Breast epithelium (tissue), 4 donors: ENCODE measurements around the gene ELMO3. TPM values are rescaled to one million over a fixed set of nuclear protein-coding genes. Genes with fewer than 3 reads are reported as not detected.

Experiments used
- DNase-seq, 2 donors: peaks; one replicate each; pipeline ENCODE4 v3.0.0-alpha.2; 2019; ENCODE audit warnings: low spot score in 2 of 2
- H3K27ac ChIP-seq, 2 donors: fragments of 200-600 bp; sonication (generic) in 1 of 2; one replicate each; pipeline ENCODE4 v1.5.1; 2016 to 2019; ENCODE audit warnings: mild to moderate bottlenecking in 1 of 2
- H3K27me3 ChIP-seq, 2 donors: fragments of 200-600 bp; sonication (generic) in 1 of 2; one replicate each; pipeline versions ENCODE4 v1.5.1 to v1.6.0; 2017 to 2019; ENCODE audit warnings: control low read depth in 1 of 2, mild to moderate bottlenecking in 1 of 2
- H3K36me3 ChIP-seq: fragments of 200-600 bp; one replicate; pipeline ENCODE4 v1.5.1; 2019
- H3K4me1 ChIP-seq, 2 donors: fragments of 200-600 bp; sonication (generic); one replicate each; pipeline ENCODE4 v1.5.1; 2016 to 2019; ENCODE audit warnings: control low read depth in 1 of 2
- H3K4me3 ChIP-seq, 3 donors: fragments of 200-600 bp; sonication (generic); 1 replicate in 2 of 3; 2 replicates in 1 of 3; pipeline ENCODE4 v1.5.1; 2016 to 2019; ENCODE audit warnings: mild to moderate bottlenecking in 3 of 3, moderate library complexity in 2 of 3
- H3K9me3 ChIP-seq, 2 donors: fragments of 200-600 bp; sonication (generic) in 1 of 2; one replicate each; pipeline ENCODE4 v1.5.1; 2016 to 2019; ENCODE audit warnings: control low read depth in 1 of 2
- CTCF ChIP-seq, 3 donors: fragments of 450-650 bp; IDR thresholded peaks; one replicate each; pipeline ENCODE4 v1.5.1; 2016 to 2017; ENCODE audit warnings: antibody characterized with exemption in 3 of 3, mild to moderate bottlenecking in 3 of 3, moderate library complexity in 3 of 3
- POLR2A ChIP-seq: fragments of 450-650 bp; IDR thresholded peaks from one replicate; pipeline ENCODE4 v1.6.1; 2016; ENCODE audit warnings: antibody characterized with exemption, mild to moderate bottlenecking, moderate library complexity
- POLR2AphosphoS5 ChIP-seq, 3 donors: sonication (generic); formaldehyde crosslinking; IDR thresholded peaks; one replicate each; pipeline ENCODE4 v1.6.1; 2017; ENCODE audit warnings: antibody characterized with exemption in 3 of 3
- intact Hi-C: fragments of 100-400 bp; cut with DNase I; formaldehyde crosslinking; loops from one replicate; pipeline ENCODE4 v1.15.1; 2023; ENCODE audit warnings: low total_unique reads
- total RNA-seq, 3 donors: library from RNA; depleted of rRNA; stranded (reverse); fragments of >200 nt; gene quantifications; one replicate each; pipeline ENCODE4 v1.1.0, GENCODE V29; 2016

Gene ELMO3
- total RNA-seq, 3 donors from 2014 or later: 1.1 to 35.0 (median 19.7) TPM

GRCh38 chr16:67211674-67212073 lies 12.7 kb downstream of the ELMO3 start:
- intact Hi-C loops: no loop called here
- H3K27ac ChIP-seq: no peak overlapping the region
- no peaks in the 10 kb centered on the region for H3K36me3 ChIP-seq
- H3K9me3 ChIP-seq: no peaks in the 10 kb centered on the region
- no peaks in the 10 kb centered on the region for H3K4me1 ChIP-seq
- no peaks in the 10 kb centered on the region for H3K27me3 ChIP-seq
- H3K4me3 ChIP-seq: no peak overlapping the region
- TF ChIP-seq POLR2A (no peak), POLR2AphosphoS5 (IDR thresholded peaks at IDR 0.05) (no peak), CTCF (IDR thresholded peaks at IDR 0.05) (no peak)
- DNase-seq: no peak

GRCh38 chr16:67212766-67213165 lies 13.8 kb downstream of the ELMO3 start:
- H3K4me3 ChIP-seq: no peak overlapping the region
- TF ChIP-seq POLR2A: no peak
- TF ChIP-seq CTCF (IDR thresholded peaks at IDR 0.05): no peak
- no peak for TF ChIP-seq POLR2AphosphoS5 (IDR thresholded peaks at IDR 0.05)
- intact Hi-C loops: no loop called here
- DNase-seq: no peak
- no peaks in the 10 kb centered on the region for H3K9me3 ChIP-seq
- H3K27me3 ChIP-seq: no peaks in the 10 kb centered on the region
- no peaks in the 10 kb centered on the region for H3K36me3 ChIP-seq
- H3K4me1 ChIP-seq: no peaks in the 10 kb centered on the region
- no peak overlapping the region for H3K27ac ChIP-seq

GRCh38 chr16:67213197-67214019 lies 14.5 kb downstream of the ELMO3 start:
- TF ChIP-seq POLR2A: no peak
- no peak for TF ChIP-seq CTCF (IDR thresholded peaks at IDR 0.05)
- H3K27ac ChIP-seq: no peak overlapping the region
- no peaks in the 10 kb centered on the region for H3K4me1 ChIP-seq
- DNase-seq: no peak
- intact Hi-C loops: no loop called here
- no peaks in the 10 kb centered on the region for H3K27me3 ChIP-seq
- H3K4me3 ChIP-seq: no peak overlapping the region
- H3K36me3 ChIP-seq: no peaks in the 10 kb centered on the region
- H3K9me3 ChIP-seq: no peaks in the 10 kb centered on the region

- TF ChIP-seq CTCF (IDR thresholded peaks at IDR 0.05) (no peak), POLR2AphosphoS5 (IDR thresholded peaks at IDR 0.05) (no peak), POLR2A (no peak)
- intact Hi-C loops: no loop called here
- Histone ChIP-seq H3K27me3 (no peaks in the 10 kb centered on the region), H3K36me3 (no peaks in the 10 kb centered on the region), H3K27ac (no peak overlapping the region), H3K4me3 (no peak overlapping the region), H3K9me3 (no peaks in the 10 kb centered on the region), H3K4me1 (no peaks in the 10 kb centered on the region)
- DNase-seq: no peak
Measured at GRCh38 chr16:67215706-67216105, 16.8 kb downstream of the ELMO3 start.

- no peak for DNase-seq
- no peak overlapping the region for H3K27ac ChIP-seq
- intact Hi-C loops: no loop called here
Measured at GRCh38 chr16:67216612-67217490, 17.9 kb downstream of the ELMO3 start.

More at GRCh38 chr16:67216612-67217490, 17.9 kb downstream of the ELMO3 start:
- Histone ChIP-seq H3K9me3 (no peaks in the 10 kb centered on the region), H3K4me1 (no peaks in the 10 kb centered on the region), H3K4me3 (no peak overlapping the region), H3K36me3 (no peaks in the 10 kb centered on the region), H3K27me3 (no peaks in the 10 kb centered on the region)
- TF ChIP-seq POLR2AphosphoS5 (IDR thresholded peaks at IDR 0.05): no peak
- TF ChIP-seq CTCF (IDR thresholded peaks at IDR 0.05): no peak
- no peak for TF ChIP-seq POLR2A
